ENCODE measurements around the gene RCAN1.
A peak's percentile ranks its signal among the peaks of the same experiment; 100 is the strongest.
"Not testable (repeated sequence)": the region's sequence is repeated elsewhere in the genome, so short reads cannot be mapped to it uniquely, and the experiment has no call there.

RCAN1 gene

GRCh38 chr21:34615487-34615814, 538 bp upstream of the RCAN1 start:
- Histone ChIP-seq H4K20me1 (peaks cover 0 to 21% (median 11%) of the 10 kb centered on the region in 11 experiments; a peak in 9 of 22 replicates), H3K9ac (peak overlapping the region; percentile 82 to 97 (median 86); a peak in 17 of 22 replicates), H3K4me2 (peak overlapping the region; percentile 62 to 97 (median 95)), H3K36me3 (no peaks in the 10 kb centered on the region), H3K4me3 (peak overlapping the region; percentile 79 to 99 (median 92)), H3K9me3 (replicated peaks in 1 of 11) (no peaks in the 10 kb centered on the region), H3K27me3 (peaks cover 11 to 31% (median 25%) of the 10 kb centered on the region in 11 experiments), H3K4me1 (peaks cover 66 to 83% (median 80%) of the 10 kb centered on the region in 10 experiments), H3K27ac (peak overlapping the region in 10 of 11 experiments; percentile 68 to 89 (median 85); a peak in 15 of 22 replicates)
- no peak for TF ChIP-seq Cebpa-rat (IDR thresholded peaks at IDR 0.05)

GRCh38 chr21:34613679-34614627, 960 bp downstream of the RCAN1 start:
- H4K20me1 ChIP-seq: peaks cover 0 to 24% (median 11%) of the 10 kb centered on the region in 11 experiments; a peak in 9 of 22 replicates
- no peaks in the 10 kb centered on the region for H3K36me3 ChIP-seq
- H3K9me3 ChIP-seq (replicated peaks in 1 of 11): no peaks in the 10 kb centered on the region
- H3K4me1 ChIP-seq: peaks cover 54 to 68% (median 66%) of the 10 kb centered on the region in 10 experiments
- peak overlapping the region; percentile 79 to 99 (median 92) for H3K4me3 ChIP-seq
- H3K27me3 ChIP-seq: peaks cover 11 to 31% (median 25%) of the 10 kb centered on the region in 11 experiments
- H3K27ac ChIP-seq: peak overlapping the region; percentile 68 to 89 (median 85)
- no peak for TF ChIP-seq Cebpa-rat (IDR thresholded peaks at IDR 0.05)
- H3K9ac ChIP-seq: peak overlapping the region; percentile 82 to 97 (median 86)
- peak overlapping the region; percentile 85 to 97 (median 95) for H3K4me2 ChIP-seq

GRCh38 chr21:34612557-34612956, 2.4 kb downstream of the RCAN1 start:
- H3K27me3 ChIP-seq: peaks cover 11 to 31% (median 25%) of the 10 kb centered on the region in 11 experiments
- H4K20me1 ChIP-seq: peaks cover 0 to 24% (median 11%) of the 10 kb centered on the region in 11 experiments; a peak in 9 of 22 replicates
- no peak overlapping the region for H3K27ac ChIP-seq
- H3K4me2 ChIP-seq: peak overlapping the region; percentile 59 to 97 (median 95)
- no peak for TF ChIP-seq Cebpa-rat (IDR thresholded peaks at IDR 0.05)
- H3K9me3 ChIP-seq (replicated peaks in 1 of 11): no peaks in the 10 kb centered on the region
- H3K9ac ChIP-seq: no peak overlapping the region
- H3K4me1 ChIP-seq: peaks cover 40 to 54% (median 52%) of the 10 kb centered on the region in 10 experiments
- H3K4me3 ChIP-seq: peak overlapping the region in 2 of 10 experiments; percentile 10 to 17; a peak in 1 of 20 replicates
- H3K36me3 ChIP-seq: no peaks in the 10 kb centered on the region; a peak in 1 of 22 replicates

GRCh38 chr21:34612056-34612455, 2.9 kb downstream of the RCAN1 start:
- peak overlapping the region in 10 of 11 experiments; percentile 59 to 97 (median 94); a peak in 20 of 22 replicates for H3K4me2 ChIP-seq

GRCh38 chr21:34611528-34611927, 3.4 kb downstream of the RCAN1 start:
- peak overlapping the region in 8 of 11 experiments; percentile 91 to 97 (median 96); a peak in 14 of 22 replicates for H3K4me2 ChIP-seq
- peaks cover 11 to 31% (median 25%) of the 10 kb centered on the region in 11 experiments for H3K27me3 ChIP-seq
- no peak overlapping the region for H3K9ac ChIP-seq
- peaks cover 0 to 25% (median 11%) of the 10 kb centered on the region in 11 experiments; a peak in 9 of 22 replicates for H4K20me1 ChIP-seq
- H3K36me3 ChIP-seq: no peaks in the 10 kb centered on the region; a peak in 1 of 22 replicates
- H3K27ac ChIP-seq: no peak overlapping the region
- peaks cover 30 to 44% (median 42%) of the 10 kb centered on the region in 10 experiments for H3K4me1 ChIP-seq
- no peak for TF ChIP-seq Cebpa-rat (IDR thresholded peaks at IDR 0.05)
- no peak overlapping the region for H3K4me3 ChIP-seq
- H3K9me3 ChIP-seq (replicated peaks in 1 of 11): no peaks in the 10 kb centered on the region

More at GRCh38 chr21:34612056-34612455, 2.9 kb downstream of the RCAN1 start:
- Histone ChIP-seq H3K9ac (no peak overlapping the region), H3K36me3 (no peaks in the 10 kb centered on the region; a peak in 1 of 22 replicates), H3K4me1 (peaks cover 35 to 49% (median 47%) of the 10 kb centered on the region in 10 experiments), H3K9me3 (replicated peaks in 1 of 11) (no peaks in the 10 kb centered on the region), H3K27me3 (peaks cover 11 to 31% (median 25%) of the 10 kb centered on the region in 11 experiments), H3K4me3 (peak overlapping the region in 2 of 10 experiments; percentile 10 to 17; a peak in 1 of 20 replicates), H4K20me1 (peaks cover 0 to 24% (median 11%) of the 10 kb centered on the region in 11 experiments; a peak in 9 of 22 replicates), H3K27ac (no peak overlapping the region)
- no peak for TF ChIP-seq Cebpa-rat (IDR thresholded peaks at IDR 0.05)

- Histone ChIP-seq H3K4me1 (peaks cover 20 to 31% (median 30%) of the 10 kb centered on the region in 10 experiments), H3K36me3 (no peaks in the 10 kb centered on the region; a peak in 1 of 22 replicates), H3K27me3 (peaks cover 11 to 31% (median 25%) of the 10 kb centered on the region in 11 experiments), H3K27ac (no peak overlapping the region), H3K4me3 (no peak overlapping the region), H3K9me3 (replicated peaks in 1 of 11) (no peaks in the 10 kb centered on the region), H4K20me1 (peaks cover 0 to 31% (median 11%) of the 10 kb centered on the region in 11 experiments; a peak in 9 of 22 replicates), H3K4me2 (no peak overlapping the region), H3K9ac (no peak overlapping the region)
- no peak for TF ChIP-seq Cebpa-rat (IDR thresholded peaks at IDR 0.05)
Measured at GRCh38 chr21:34609933-34610549, 4.9 kb downstream of the RCAN1 start.

GRCh38 chr21:34609244-34609932, 5.5 kb downstream of the RCAN1 start:
- H4K20me1 ChIP-seq: peaks cover 0 to 31% (median 11%) of the 10 kb centered on the region in 11 experiments; a peak in 9 of 22 replicates
- H3K27ac ChIP-seq: no peak overlapping the region
- H3K9ac ChIP-seq: no peak overlapping the region
- H3K9me3 ChIP-seq (replicated peaks in 1 of 11): no peaks in the 10 kb centered on the region
- peaks cover 20 to 30% (median 29%) of the 10 kb centered on the region in 10 experiments for H3K4me1 ChIP-seq
- no peak for TF ChIP-seq Cebpa-rat (IDR thresholded peaks at IDR 0.05)
- H3K27me3 ChIP-seq: peaks cover 9 to 26% (median 20%) of the 10 kb centered on the region in 11 experiments
- no peaks in the 10 kb centered on the region; a peak in 1 of 22 replicates for H3K36me3 ChIP-seq
- no peak overlapping the region for H3K4me3 ChIP-seq
- no peak overlapping the region for H3K4me2 ChIP-seq

GRCh38 chr21:34607376-34607775, 7.5 kb downstream of the RCAN1 start:
- not testable (repeated sequence) for H3K27me3 ChIP-seq; H3K4me2 ChIP-seq; H3K36me3 ChIP-seq; H3K9ac ChIP-seq; H3K4me3 ChIP-seq; H3K27ac ChIP-seq; H3K9me3 ChIP-seq (replicated peaks in 1 of 11)
- H4K20me1 ChIP-seq: peaks cover 0 to 23% (median 12%) of the 10 kb centered on the region in 11 experiments; a peak in 13 of 22 replicates
- peaks cover 3 to 15% (median 9%) of the 10 kb centered on the region in 10 experiments; a peak in 19 of 20 replicates for H3K4me1 ChIP-seq

All from BLaER1 treated with 17β-estradiol and CSF1 and Interleukin-3, amounts not matched to agents 10 nM and 100 nM (cell line).